HG02759 (cell line): ENCODE results near the gene PDZRN3.

Experiments used
- ATAC-seq: cut with Tn5 transposase; IDR thresholded peaks from one replicate; pipeline ENCODE4 v1.9.1; 2021; ENCODE audit warnings: mild to moderate bottlenecking, moderate library complexity; ENCODE audit not compliant: unreplicated experiment

PDZRN3 gene

GRCh38 chr3:73623346-73623745 is 1.4 kb downstream of the PDZRN3 start:
- ATAC-seq, result no peak

- ATAC-seq, result no peak
Observed at GRCh38 chr3:73622091-73622805, 2.5 kb downstream of the PDZRN3 start.

- ATAC-seq, result no peak
Observed at GRCh38 chr3:73621388-73621787, 3.4 kb downstream of the PDZRN3 start.

GRCh38 chr3:73618461-73618860 is 6.3 kb downstream of the PDZRN3 start:
- ATAC-seq, result no peak

GRCh38 chr3:73616056-73616455 is 8.7 kb downstream of the PDZRN3 start:
- no peak for ATAC-seq

GRCh38 chr3:73614419-73614818 is 10.3 kb downstream of the PDZRN3 start:
- ATAC-seq, result no peak

GRCh38 chr3:73611176-73611575 is 13.6 kb downstream of the PDZRN3 start:
- ATAC-seq, result no peak

- no peak for ATAC-seq
Observed at GRCh38 chr3:73610493-73610892, 14.2 kb downstream of the PDZRN3 start.

GRCh38 chr3:73609655-73610054 is 15.1 kb downstream of the PDZRN3 start:
- no peak for ATAC-seq

- ATAC-seq, result no peak
Observed at GRCh38 chr3:73609315-73609641, 15.5 kb downstream of the PDZRN3 start.

- no peak for ATAC-seq
Observed at GRCh38 chr3:73608456-73609314, 16.1 kb downstream of the PDZRN3 start.

- ATAC-seq, result no peak
Observed at GRCh38 chr3:73605861-73606260, 18.9 kb downstream of the PDZRN3 start.

- no peak for ATAC-seq
Observed at GRCh38 chr3:73605412-73605811, 19.3 kb downstream of the PDZRN3 start.

- no peak for ATAC-seq
Observed at GRCh38 chr3:73604451-73604850, 20.3 kb downstream of the PDZRN3 start.

- ATAC-seq, result no peak
Observed at GRCh38 chr3:73603762-73604171, 21.0 kb downstream of the PDZRN3 start.

GRCh38 chr3:73602170-73602569 is 22.6 kb downstream of the PDZRN3 start:
- no peak for ATAC-seq

- no peak for ATAC-seq
Observed at GRCh38 chr3:73601481-73601880, 23.3 kb downstream of the PDZRN3 start.

- no peak for ATAC-seq
Observed at GRCh38 chr3:73601011-73601410, 23.7 kb downstream of the PDZRN3 start.

GRCh38 chr3:73600293-73600938 is 24.3 kb downstream of the PDZRN3 start:
- ATAC-seq, result no peak

- no peak for ATAC-seq
Observed at GRCh38 chr3:73599605-73600004, 25.1 kb downstream of the PDZRN3 start.

GRCh38 chr3:73597476-73597875 is 27.3 kb downstream of the PDZRN3 start:
- ATAC-seq, result no peak
